NK-92 treated with Interleukin-12 subunit alpha and Interleukin-12 subunit beta, amount 100 ng/mL, for 24 hours (cell line): ENCODE results near the gene FBXW8.

Source experiments
- DNase-seq: peaks from one replicate; lab custom pipeline; 2025; lab: John Stamatoyannopoulos, UW

FBXW8 gene

GRCh38 chr12:116924558-116925453, 14.1 kb downstream of the FBXW8 start:
- DNase-seq = peak; percentile 7

- no peak for DNase-seq
These were observed 15.8 kb downstream of the FBXW8 start for GRCh38 chr12:116926283-116927243.

- no peak for DNase-seq
These were observed 16.6 kb downstream of the FBXW8 start for GRCh38 chr12:116927244-116927940.

DNA sequence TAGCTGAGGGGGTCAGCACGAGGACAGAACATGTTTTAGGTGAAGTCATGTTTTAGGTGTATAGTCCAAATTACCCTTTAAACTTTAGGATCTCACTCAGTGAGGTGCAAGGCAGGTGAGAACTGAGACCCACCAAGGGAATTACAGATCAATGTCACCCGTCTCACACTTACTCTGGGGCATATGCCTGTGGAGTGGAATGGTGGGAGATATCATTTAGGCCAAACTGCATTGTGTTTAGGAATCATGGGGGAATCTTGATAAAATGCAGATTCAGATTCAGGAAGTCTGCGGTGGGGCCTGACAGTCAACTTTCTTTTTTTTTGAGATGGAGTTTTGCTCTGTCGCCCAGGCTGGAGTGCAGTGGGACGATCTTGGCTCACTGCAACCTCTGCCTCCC, 17.8 kb downstream of the FBXW8 start:
- DNase-seq = no peak

DNA sequence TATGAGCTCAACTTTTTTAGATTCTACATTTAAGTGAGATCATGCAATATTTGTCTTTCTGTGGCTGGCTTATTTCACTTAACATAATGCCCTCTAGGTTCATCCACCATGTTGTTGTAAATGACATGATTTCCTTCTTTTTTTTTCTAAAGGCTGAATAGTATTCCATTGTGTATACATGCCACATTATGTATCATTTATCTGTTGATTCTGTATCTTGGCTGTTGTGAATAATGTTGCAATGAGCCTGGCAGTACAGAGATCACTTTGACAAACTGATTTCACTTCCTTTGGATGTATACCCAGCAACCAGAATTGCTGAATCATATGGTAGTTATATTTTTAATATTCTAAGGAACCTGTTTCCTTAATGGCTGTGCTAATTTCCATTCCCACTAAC, 19.1 kb downstream of the FBXW8 start:
- DNase-seq = no peak

DNA sequence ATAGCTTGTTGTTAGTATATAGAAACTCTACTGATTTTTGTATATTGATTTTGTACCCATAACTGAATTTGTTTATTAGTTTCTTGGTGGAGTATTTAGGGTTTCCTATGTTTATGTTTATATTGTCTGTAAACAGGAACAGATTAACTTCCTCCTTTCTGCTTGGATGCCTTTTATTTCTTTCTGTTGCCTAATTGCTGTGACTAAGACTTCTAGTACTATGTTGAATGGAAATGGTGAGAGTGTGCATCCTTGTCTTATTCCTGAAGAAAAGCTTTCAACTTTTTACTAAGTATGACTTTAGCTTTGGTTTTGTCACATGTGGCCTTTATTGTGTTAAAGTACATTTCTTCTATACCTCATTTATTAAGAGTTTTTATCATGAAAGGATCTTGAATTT, 20.9 kb downstream of the FBXW8 start:
- no peak for DNase-seq

DNA sequence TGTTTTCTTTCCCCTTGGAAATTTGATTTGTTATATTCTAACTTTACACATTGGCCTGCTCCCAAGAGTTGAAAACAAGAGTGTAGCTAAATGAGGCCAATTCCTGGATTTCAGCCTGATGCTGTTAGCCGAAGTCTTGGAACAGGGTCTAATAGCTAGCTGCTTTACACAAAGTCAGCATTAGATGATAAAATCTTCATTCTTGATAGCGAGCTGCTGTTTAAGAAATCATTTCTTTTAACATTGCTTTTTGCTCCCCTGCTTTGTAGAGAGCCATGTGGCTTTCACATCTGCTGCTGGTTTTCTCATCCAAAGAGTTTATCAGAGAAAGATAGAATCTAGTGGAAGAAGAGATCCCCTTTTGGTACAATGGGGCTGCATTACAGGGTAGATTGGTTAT, 22.3 kb downstream of the FBXW8 start:
- no peak for DNase-seq

DNA sequence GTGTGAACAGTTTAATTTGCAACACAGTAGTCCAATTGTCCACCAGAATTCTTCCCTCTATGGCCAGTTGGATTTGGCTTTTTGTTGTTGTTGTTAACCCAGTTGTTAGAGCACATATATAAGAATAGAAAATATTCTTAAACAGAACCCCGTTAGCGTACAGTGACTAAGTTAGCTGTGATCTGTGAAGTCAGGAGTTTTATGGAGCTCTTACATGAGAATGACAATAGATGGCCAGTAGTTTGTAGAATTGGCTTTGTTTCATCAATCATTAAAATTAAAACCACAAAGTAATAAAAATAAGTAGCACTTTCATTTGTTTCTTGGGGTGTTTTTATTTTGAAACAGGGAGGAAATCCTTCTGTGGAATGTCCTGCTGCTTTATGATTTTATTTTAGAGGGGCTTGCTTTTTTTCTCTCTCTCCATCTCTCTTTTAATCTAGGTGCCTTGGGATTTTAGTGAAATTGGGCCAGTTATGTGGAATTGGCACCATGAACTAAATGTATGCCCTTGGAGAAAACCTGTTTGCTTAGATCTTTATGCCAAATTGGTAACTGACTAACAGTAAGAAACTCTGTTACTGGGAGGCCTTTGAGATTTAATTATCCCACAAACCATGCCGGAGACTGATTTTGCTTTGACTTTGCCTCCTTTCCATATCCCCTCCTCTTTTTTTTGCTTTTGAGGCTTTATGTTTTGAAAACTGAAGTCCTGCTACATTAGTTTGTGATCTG, 22.9 kb downstream of the FBXW8 start:
- no peak for DNase-seq

- DNase-seq = no peak
These were observed 24.4 kb downstream of the FBXW8 start for GRCh38 chr12:116934908-116935705.

GRCh38 chr12:116937640-116938039, 26.9 kb downstream of the FBXW8 start:
- DNase-seq = no peak

DNA sequence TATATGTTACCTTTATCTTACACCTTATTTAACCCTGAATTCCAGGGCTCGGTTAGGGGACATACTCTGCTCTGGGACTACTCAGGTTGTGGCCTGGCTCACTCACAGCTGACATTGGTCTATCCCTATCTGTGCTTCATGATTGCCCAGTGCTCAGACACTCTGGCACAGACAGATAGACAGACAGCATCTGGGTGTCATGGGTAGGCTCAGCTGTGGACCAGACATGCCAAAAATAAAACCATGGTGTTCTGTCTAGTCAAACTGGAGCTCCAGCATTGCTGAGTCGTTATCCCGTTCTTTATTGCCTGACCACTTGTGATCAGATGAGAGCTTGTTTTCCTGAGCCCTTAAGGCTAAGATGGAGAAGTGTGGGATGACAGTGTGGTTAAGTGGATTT, 29.0 kb downstream of the FBXW8 start:
- DNase-seq = no peak

DNA sequence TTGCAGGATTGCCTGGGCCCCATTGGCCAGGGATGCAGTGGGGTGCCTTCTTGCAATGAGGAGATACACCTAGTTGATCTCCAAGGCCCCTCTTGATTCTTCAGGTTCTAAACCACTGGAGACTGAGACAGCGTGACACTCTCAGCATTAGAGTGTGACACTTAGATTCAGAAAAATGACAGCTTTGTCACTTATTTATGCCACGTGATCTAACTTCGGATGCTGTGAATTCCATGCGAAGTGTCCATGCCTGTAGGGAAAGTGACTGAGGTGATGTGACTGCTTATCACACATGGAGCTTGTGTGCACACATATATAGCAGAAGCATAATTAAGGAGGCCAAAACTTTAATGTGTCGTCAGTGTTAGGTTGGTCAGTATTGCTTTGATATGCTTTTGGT, 30.4 kb downstream of the FBXW8 start:
- DNase-seq = no peak

DNA sequence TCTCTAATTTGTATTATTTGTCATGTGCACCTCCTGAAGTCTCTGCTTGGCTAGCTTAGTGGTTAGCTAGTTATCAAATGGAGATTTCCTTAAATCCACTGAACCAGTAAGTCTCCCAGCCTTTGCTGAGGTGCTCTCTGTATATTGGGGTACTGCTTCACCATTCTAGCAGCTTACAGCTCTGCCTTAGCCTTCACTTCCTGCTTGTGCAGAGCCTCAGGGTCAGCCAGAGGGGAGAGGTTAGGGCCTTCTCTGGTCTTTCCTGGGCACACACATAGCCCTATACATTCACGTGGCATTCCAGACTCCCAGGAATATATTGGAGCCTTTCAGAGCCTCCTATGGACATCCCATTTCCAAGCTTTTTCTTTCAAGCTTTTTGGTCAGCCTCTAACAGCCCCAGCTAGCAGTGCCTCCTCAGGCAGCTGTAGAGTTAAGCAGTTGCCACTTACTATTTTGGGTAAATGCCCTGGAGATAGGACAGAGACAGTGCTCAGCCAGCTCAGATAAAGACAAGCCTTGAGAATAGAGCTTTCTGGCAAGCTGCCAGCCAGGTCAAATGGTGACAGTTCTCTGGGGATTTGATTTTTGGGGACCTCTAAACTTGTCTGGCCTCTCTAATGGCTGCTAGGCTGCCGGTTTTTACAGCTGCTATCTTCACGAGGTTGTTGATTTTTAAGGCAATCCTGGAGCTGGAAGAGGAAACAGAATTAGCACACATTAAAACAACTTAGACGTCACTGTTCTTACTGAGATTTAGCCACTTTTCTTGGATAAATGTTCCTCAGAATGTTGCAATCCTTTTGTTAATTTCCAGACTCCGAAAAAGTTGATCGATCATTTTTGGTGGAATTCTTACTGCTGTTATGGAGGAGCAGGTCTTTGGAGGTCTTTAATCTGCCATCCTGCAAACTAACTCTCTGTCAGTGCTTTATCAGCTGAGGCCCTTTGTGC, 32.9 kb downstream of the FBXW8 start:
- DNase-seq = no peak

DNA sequence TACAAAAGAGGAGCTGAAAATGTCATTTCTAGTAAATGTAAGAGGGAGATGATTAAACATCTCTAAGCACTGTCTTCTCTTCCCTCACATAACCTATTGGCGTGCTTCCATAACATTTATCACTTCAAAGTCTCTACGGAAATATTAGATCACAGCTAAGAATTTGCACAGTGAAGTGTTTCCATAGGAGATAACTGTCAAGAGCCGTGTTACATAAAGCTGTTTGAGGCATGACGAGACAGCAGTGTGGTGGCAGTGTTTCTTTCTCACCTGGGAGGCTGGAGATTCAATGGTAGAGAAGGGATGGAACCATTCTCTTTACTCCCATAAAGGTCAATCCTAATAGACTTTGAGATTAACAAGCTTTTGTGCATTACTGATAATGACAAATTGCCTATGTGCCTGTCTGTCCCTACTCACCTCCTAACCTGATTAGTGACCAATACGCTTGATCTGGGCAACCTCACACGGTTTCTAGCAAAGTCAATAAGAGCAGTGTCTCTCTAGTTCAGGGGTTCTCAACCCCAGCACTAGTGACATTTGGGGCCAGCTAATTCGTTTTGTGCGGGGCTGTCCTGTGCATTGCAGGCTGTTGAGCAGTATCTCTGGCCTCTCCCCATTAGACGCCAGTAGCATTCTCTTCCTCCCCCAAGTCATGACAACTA, 35.3 kb downstream of the FBXW8 start:
- no peak for DNase-seq

DNA sequence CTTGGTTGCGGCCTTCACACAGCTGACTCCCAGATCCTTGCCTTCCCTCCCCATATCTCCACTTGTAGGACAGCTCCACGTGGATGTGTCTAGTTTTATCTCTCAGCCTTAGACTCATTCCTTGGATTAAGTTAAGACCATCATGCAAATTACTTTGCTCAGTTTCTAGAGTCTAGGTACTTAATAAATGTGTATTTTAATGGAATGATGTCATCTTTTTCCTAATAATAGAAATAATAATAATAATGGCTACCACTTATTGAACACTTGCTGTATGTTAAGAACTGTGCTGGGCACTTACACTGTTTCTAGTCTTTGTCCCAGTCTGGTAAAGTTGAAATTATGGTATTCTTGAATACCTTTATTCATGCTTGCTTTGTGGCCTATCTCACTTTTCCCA, 37.5 kb downstream of the FBXW8 start:
- no peak for DNase-seq

DNA sequence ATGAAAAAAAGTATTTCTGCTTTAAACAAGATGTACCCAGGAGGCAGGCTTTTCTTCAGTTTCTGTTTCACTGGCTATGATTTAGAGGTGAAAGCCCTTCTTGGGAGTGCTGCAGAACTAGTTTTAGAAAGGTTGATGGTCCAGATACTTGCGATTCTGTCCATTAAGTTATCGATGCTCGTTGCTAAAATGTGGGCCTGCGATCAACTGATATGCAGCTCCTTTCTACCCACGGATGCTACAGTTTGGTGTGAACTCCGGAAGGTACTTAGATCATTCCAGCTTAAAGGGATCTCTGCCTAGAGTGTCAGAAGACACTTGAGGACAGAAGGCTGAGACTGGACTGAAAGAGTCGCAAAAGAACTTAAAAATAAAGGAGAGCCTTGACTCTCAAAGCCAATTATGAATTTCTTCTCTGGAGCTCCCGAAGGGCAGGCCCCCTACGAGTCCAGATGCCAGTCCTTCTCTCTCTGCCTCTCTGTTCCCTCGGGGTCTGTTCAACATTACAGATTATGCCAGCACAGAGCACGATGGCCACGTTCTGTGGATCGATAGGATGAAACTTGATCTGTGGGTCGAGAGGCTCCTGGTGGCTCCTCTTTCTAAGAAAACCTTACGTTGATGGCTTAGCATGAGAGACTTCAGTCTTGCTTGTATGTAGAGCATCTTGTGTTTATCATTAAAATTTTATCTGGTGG, 40.0 kb downstream of the FBXW8 start:
- DNase-seq = no peak

GRCh38 chr12:116954710-116955381, 44.1 kb downstream of the FBXW8 start:
- no peak for DNase-seq
